Breast epithelium (tissue), 4 donors: ENCODE measurements around the gene INPP4A. TPM values are rescaled to one million over a fixed set of nuclear protein-coding genes. Genes with fewer than 3 reads are reported as not detected.

Experiments
- DNase-seq, 2 donors: peaks; one replicate each; pipeline ENCODE4 v3.0.0-alpha.2; 2019; ENCODE audit warnings: low spot score in 2 of 2
- H3K27ac ChIP-seq, 2 donors: fragments of 200-600 bp; sonication (generic) in 1 of 2; one replicate each; pipeline ENCODE4 v1.5.1; 2016 to 2019; ENCODE audit warnings: mild to moderate bottlenecking in 1 of 2
- H3K27me3 ChIP-seq, 2 donors: fragments of 200-600 bp; sonication (generic) in 1 of 2; one replicate each; pipeline versions ENCODE4 v1.5.1 to v1.6.0; 2017 to 2019; ENCODE audit warnings: control low read depth in 1 of 2, mild to moderate bottlenecking in 1 of 2
- H3K36me3 ChIP-seq: fragments of 200-600 bp; one replicate; pipeline ENCODE4 v1.5.1; 2019
- H3K4me1 ChIP-seq, 2 donors: fragments of 200-600 bp; sonication (generic); one replicate each; pipeline ENCODE4 v1.5.1; 2016 to 2019; ENCODE audit warnings: control low read depth in 1 of 2
- H3K4me3 ChIP-seq, 3 donors: fragments of 200-600 bp; sonication (generic); 1 replicate in 2 of 3; 2 replicates in 1 of 3; pipeline ENCODE4 v1.5.1; 2016 to 2019; ENCODE audit warnings: mild to moderate bottlenecking in 3 of 3, moderate library complexity in 2 of 3
- H3K9me3 ChIP-seq, 2 donors: fragments of 200-600 bp; sonication (generic) in 1 of 2; one replicate each; pipeline ENCODE4 v1.5.1; 2016 to 2019; ENCODE audit warnings: control low read depth in 1 of 2
- CTCF ChIP-seq, 3 donors: fragments of 450-650 bp; IDR thresholded peaks; one replicate each; pipeline ENCODE4 v1.5.1; 2016 to 2017; ENCODE audit warnings: antibody characterized with exemption in 3 of 3, mild to moderate bottlenecking in 3 of 3, moderate library complexity in 3 of 3
- POLR2A ChIP-seq: fragments of 450-650 bp; IDR thresholded peaks from one replicate; pipeline ENCODE4 v1.6.1; 2016; ENCODE audit warnings: antibody characterized with exemption, mild to moderate bottlenecking, moderate library complexity
- POLR2AphosphoS5 ChIP-seq, 3 donors: sonication (generic); formaldehyde crosslinking; IDR thresholded peaks; one replicate each; pipeline ENCODE4 v1.6.1; 2017; ENCODE audit warnings: antibody characterized with exemption in 3 of 3
- intact Hi-C: fragments of 100-400 bp; cut with DNase I; formaldehyde crosslinking; loops from one replicate; pipeline ENCODE4 v1.15.1; 2023; ENCODE audit warnings: low total_unique reads
- total RNA-seq, 3 donors: library from RNA; depleted of rRNA; stranded (reverse); fragments of >200 nt; gene quantifications; one replicate each; pipeline ENCODE4 v1.1.0, GENCODE V29; 2016

The INPP4A gene
- total RNA-seq, 3 donors from 2014 or later, result 22.6 to 35.4 (median 25.8) TPM

GRCh38 chr2:98483257-98483861 lies 38.7 kb downstream of the INPP4A start:
- Histone ChIP-seq H3K4me3 (no peak overlapping the region), H3K27ac (peak overlapping the region in 1 of 2 donors; percentile 8), H3K27me3 (no peaks in the 10 kb centered on the region), H3K36me3 (no peaks in the 10 kb centered on the region), H3K9me3 (no peaks in the 10 kb centered on the region), H3K4me1 (peaks cover 3 to 14% of the 10 kb centered on the region in 2 donors)
- peak in 1 of 3 donors; percentile 52 for TF ChIP-seq POLR2AphosphoS5 (IDR thresholded peaks at IDR 0.05)
- TF ChIP-seq CTCF (IDR thresholded peaks at IDR 0.05), result no peak
- DNase-seq, result no peak
- intact Hi-C loops, result no loop called here

- no peak for DNase-seq
- no peak for TF ChIP-seq POLR2A
- TF ChIP-seq POLR2AphosphoS5 (IDR thresholded peaks at IDR 0.05), result no peak
- TF ChIP-seq CTCF (IDR thresholded peaks at IDR 0.05), result no peak
- intact Hi-C loops, result no loop called here
- Histone ChIP-seq H3K4me3 (no peak overlapping the region), H3K36me3 (no peaks in the 10 kb centered on the region), H3K27me3 (no peaks in the 10 kb centered on the region), H3K4me1 (peaks cover 3 to 14% of the 10 kb centered on the region in 2 donors), H3K27ac (no peak overlapping the region), H3K9me3 (no peaks in the 10 kb centered on the region)
Observed at GRCh38 chr2:98484121-98484557, 39.5 kb downstream of the INPP4A start.

- Histone ChIP-seq H3K4me1 (peaks cover 3 to 11% of the 10 kb centered on the region in 2 donors), H3K27ac (no peak overlapping the region), H3K27me3 (no peaks in the 10 kb centered on the region), H3K36me3 (no peaks in the 10 kb centered on the region), H3K9me3 (no peaks in the 10 kb centered on the region), H3K4me3 (no peak overlapping the region)
- no peak for DNase-seq
- intact Hi-C loops, result no loop called here
- TF ChIP-seq POLR2A, result no peak
- TF ChIP-seq POLR2AphosphoS5 (IDR thresholded peaks at IDR 0.05), result no peak
- TF ChIP-seq CTCF (IDR thresholded peaks at IDR 0.05), result no peak
Observed at GRCh38 chr2:98484652-98485452, 40.2 kb downstream of the INPP4A start.

GRCh38 chr2:98485453-98485755 lies 40.7 kb downstream of the INPP4A start:
- DNase-seq, result no peak
- Histone ChIP-seq H3K4me1 (peaks cover 3 to 7% of the 10 kb centered on the region in 2 donors), H3K4me3 (no peak overlapping the region), H3K27ac (no peak overlapping the region), H3K9me3 (no peaks in the 10 kb centered on the region), H3K36me3 (no peaks in the 10 kb centered on the region), H3K27me3 (no peaks in the 10 kb centered on the region)
- TF ChIP-seq POLR2AphosphoS5 (IDR thresholded peaks at IDR 0.05) (no peak), POLR2A (no peak), CTCF (IDR thresholded peaks at IDR 0.05) (no peak)
- intact Hi-C loops, result no loop called here

GRCh38 chr2:98486374-98486981 lies 41.8 kb downstream of the INPP4A start:
- peak overlapping the region; percentile 25 to 40 for H3K27ac ChIP-seq
- intact Hi-C loops, result no loop called here
- H3K4me1 ChIP-seq, result no peaks in the 10 kb centered on the region
- no peak for DNase-seq
- H3K36me3 ChIP-seq, result no peaks in the 10 kb centered on the region
- no peaks in the 10 kb centered on the region for H3K9me3 ChIP-seq
- TF ChIP-seq POLR2A (no peak), POLR2AphosphoS5 (IDR thresholded peaks at IDR 0.05) (no peak), CTCF (IDR thresholded peaks at IDR 0.05) (no peak)
- H3K4me3 ChIP-seq, result no peak overlapping the region
- no peaks in the 10 kb centered on the region for H3K27me3 ChIP-seq
